B cell (primary cell): ENCODE measurements around the gene SH3RF3. TPM values are rescaled to one million over a fixed set of nuclear protein-coding genes. Genes with fewer than 3 reads are reported as not detected.

Source experiments
- ATAC-seq: fragments of 200-7000 bp; cut with Tn5 transposase; one replicate; pipeline ENCODE4 v1.10.0; 2021; ENCODE audit warnings: low read depth, mild to moderate bottlenecking, moderate number of reproducible peaks, moderate library complexity
- CTCF ChIA-PET: fragments of 350-600 bp; sonication (Branson Sonifier 250); formaldehyde crosslinking; loops from one replicate; lab custom pipeline; 2021; ENCODE audit warnings: antibody characterized with exemption, inconsistent platforms; lab: Charles Lee
- POLR2A ChIA-PET: fragments of 350-600 bp; sonication (Branson Sonifier 250); formaldehyde crosslinking; loops from one replicate; lab custom pipeline; 2021; ENCODE audit warnings: antibody characterized with exemption; lab: Charles Lee
- DNase-seq: peaks from one replicate; pipeline ENCODE4 v3.0.0; 2013
- H2AFZ ChIP-seq: 2 replicates; pipeline ENCODE4 v1.6.1; 2012; ENCODE audit warnings: mild to moderate bottlenecking, low read depth, low read length; ENCODE audit not compliant: insufficient read depth, poor library complexity, severe bottlenecking
- H3K27ac ChIP-seq, 2 donors: 1 replicate in 1 of 2; 2 replicates in 1 of 2; pipeline ENCODE4 v1.5.1; 2012 to 2013; ENCODE audit warnings: low read length in 2 of 2, mild to moderate bottlenecking in 2 of 2, moderate library complexity in 1 of 2
- H3K27me3 ChIP-seq, 4 experiments: fragments of 200-600 bp in 1 of 4; sonication (generic) in 1 of 4; replicated peaks in 1 of 4; 1 replicate in 2 of 4; 2 replicates in 2 of 4; pipeline versions ENCODE4 v1.6.1 to v1.7.0; 2013 to 2016; ENCODE audit warnings: low read length in 3 of 4, mild to moderate bottlenecking in 2 of 4, mixed read lengths in 1 of 4, moderate library complexity in 1 of 4; ENCODE audit not compliant: insufficient read depth in 4 of 4, control insufficient read depth in 3 of 4; ENCODE audit errors: control extremely low read depth in 1 of 4
- H3K36me3 ChIP-seq, 2 experiments: replicated peaks in 1 of 2; 1 replicate in 1 of 2; 2 replicates in 1 of 2; pipeline versions ENCODE4 v1.6.1 to v1.7.1; 2013; ENCODE audit warnings: low read length in 1 of 2; ENCODE audit not compliant: insufficient read depth in 2 of 2, control insufficient read depth in 1 of 2; ENCODE audit errors: control extremely low read depth in 1 of 2, extremely low read depth in 1 of 2
- H3K4me1 ChIP-seq, 2 donors: fragments of 200-600 bp in 1 of 2; sonication (generic) in 1 of 2; 1 replicate in 1 of 2; 2 replicates in 1 of 2; pipeline versions ENCODE4 v1.5.1 to v1.6.1; 2013 to 2017; ENCODE audit warnings: low read length in 2 of 2; ENCODE audit not compliant: control insufficient read depth in 2 of 2, insufficient read depth in 2 of 2
- H3K4me2 ChIP-seq: replicated peaks from 2 replicates; pipeline ENCODE3; 2012; ENCODE audit warnings: mild to moderate bottlenecking, low read depth, low read length; ENCODE audit not compliant: poor library complexity, severe bottlenecking
- H3K4me3 ChIP-seq, 5 experiments: fragments of 200-600 bp in 1 of 5; sonication (generic) in 1 of 5; 1 replicate in 3 of 5; 2 replicates in 2 of 5; pipeline versions ENCODE4 v1.5.1 to v1.7.0; 2011 to 2016; ENCODE audit warnings: low read length in 4 of 5, mild to moderate bottlenecking in 4 of 5, low read depth in 2 of 5, control low read depth in 1 of 5, moderate library complexity in 1 of 5; ENCODE audit not compliant: insufficient read depth in 1 of 5; ENCODE audit errors: control extremely low read depth in 1 of 5, extremely low read depth in 1 of 5
- H3K79me2 ChIP-seq: fragments of 200-600 bp; sonication (generic); one replicate; pipeline ENCODE4 v1.6.0; 2016; ENCODE audit warnings: low read length; ENCODE audit not compliant: control insufficient read depth, insufficient read depth
- H3K9ac ChIP-seq: fragments of 200-600 bp; sonication (generic); 2 replicates; pipeline ENCODE4 v1.6.1; 2017; ENCODE audit warnings: mild to moderate bottlenecking, low read length, moderate library complexity
- H3K9me3 ChIP-seq, 3 donors: one replicate each; pipeline versions ENCODE4 v1.6.1 to v1.7.1; 2013; ENCODE audit warnings: low read length in 2 of 3; ENCODE audit not compliant: control insufficient read depth in 2 of 3, insufficient read depth in 1 of 3; ENCODE audit errors: control extremely low read depth in 1 of 3
- H4K20me1 ChIP-seq: 2 replicates; pipeline ENCODE4 v1.6.0; 2012; ENCODE audit warnings: mild to moderate bottlenecking, low read length; ENCODE audit not compliant: insufficient read depth, control insufficient read depth, poor library complexity, severe bottlenecking
- H3K27ac Mint-ChIP-seq: one replicate; pipeline ENCODE4 v1.8.0; 2021; ENCODE audit warnings: mixed read lengths
- H3K27me3 Mint-ChIP-seq: one replicate; pipeline ENCODE4 v1.8.0; 2021; ENCODE audit warnings: mixed read lengths
- H3K4me1 Mint-ChIP-seq: one replicate; pipeline ENCODE4 v1.8.0; 2021; ENCODE audit warnings: mixed read lengths
- H3K4me3 Mint-ChIP-seq: one replicate; pipeline ENCODE4 v1.8.0; 2021; ENCODE audit warnings: mixed read lengths
- H3K9me3 Mint-ChIP-seq: one replicate; pipeline ENCODE4 v1.8.0; 2022; ENCODE audit warnings: mixed read lengths; ENCODE audit not compliant: insufficient read depth
- CTCF ChIP-seq: fragments of 200-600 bp; IDR thresholded peaks from one replicate; pipeline ENCODE4 v1.8.0; 2022; ENCODE audit warnings: antibody characterized with exemption, mild to moderate bottlenecking
- EZH2 ChIP-seq: IDR thresholded peaks from 2 replicates; pipeline ENCODE4 v1.6.1; 2012; ENCODE audit warnings: borderline replicate concordance, low read depth, mild to moderate bottlenecking, moderate library complexity, low read length; ENCODE audit not compliant: insufficient read depth, poor library complexity, severe bottlenecking
- WGBS: methylation state at CpG from one replicate; pipeline ENCODE4 v1.1.5; 2013; ENCODE audit warnings: missing lambda C conversion rate; ENCODE audit not compliant: insufficient coverage; 5-methylcytosine and 5-hydroxymethylcytosine counted together
- intact Hi-C: fragments of 100-400 bp; cut with micrococcal nuclease; formaldehyde crosslinking; loops from one replicate; pipeline ENCODE4 v1.10.0; 2022
- polyA plus RNA-seq: library from polyadenylated mRNA; depleted of rRNA; stranded (reverse); fragments of >200 nt; gene quantifications from 2 replicates; pipeline ENCODE4 v1.2.3, GENCODE V29; 2012
- total RNA-seq, 2 donors: library from RNA; stranded (reverse); fragments of 120-200 nt in 1 of 2; gene quantifications; 1 replicate in 1 of 2; 2 replicates in 1 of 2; pipeline versions ENCODE4 v1.2.3 to v1.2.4, GENCODE V29; 2013 to 2022

The SH3RF3 gene
- total and polyA plus RNA-seq, 2 donors (not counting 1 experiment from before 2014, with no cell fraction given), result 0.07 to 1.2 TPM

- Mint-ChIP-seq H3K9me3 (no peaks in the 10 kb centered on the region), H3K27ac (no peak overlapping the region), H3K27me3 (peaks cover 16% of the 10 kb centered on the region), H3K4me3 (no peak overlapping the region), H3K4me1 (peaks cover 40% of the 10 kb centered on the region)
- no peak overlapping the region for H3K4me2 ChIP-seq
- H3K4me1 ChIP-seq, result peaks cover 41% of the 10 kb centered on the region in 2 donors
- H3K9me3 ChIP-seq, result peaks cover 0 to 5% (median 0%) of the 10 kb centered on the region in 3 donors
- POLR2A ChIA-PET, result no interaction called here
- no peaks in the 10 kb centered on the region for H3K36me3 ChIP-seq
- no peak for ATAC-seq
- CTCF ChIA-PET, result no interaction called here
- no peak overlapping the region for H3K27ac ChIP-seq
- no peak overlapping the region for H3K4me3 ChIP-seq
- WGBS, result 98% methylated on average over 8 of the region's 9 CpGs
- H3K27me3 ChIP-seq, result peaks cover 0 to 6% (median 2%) of the 10 kb centered on the region in 4 experiments
- no peak for DNase-seq
- no peaks in the 10 kb centered on the region for H4K20me1 ChIP-seq
- no peak overlapping the region for H2AFZ ChIP-seq
- TF ChIP-seq EZH2, result no peak
- H3K9ac ChIP-seq, result no peak overlapping the region
- H3K79me2 ChIP-seq, result no peaks in the 10 kb centered on the region
- intact Hi-C loops, result no loop called here
Measured at GRCh38 chr2:109337221-109337620, 208.2 kb downstream of the SH3RF3 start.

GRCh38 chr2:109339519-109339966, 210.5 kb downstream of the SH3RF3 start:
- Histone ChIP-seq H3K9ac (no peak overlapping the region), H3K4me3 (no peak overlapping the region), H3K9me3 (peaks cover 0 to 3% (median 0%) of the 10 kb centered on the region in 3 donors), H3K27ac (no peak overlapping the region), H4K20me1 (no peaks in the 10 kb centered on the region), H3K4me1 (peaks cover 19% of the 10 kb centered on the region in 2 donors), H3K36me3 (no peaks in the 10 kb centered on the region), H3K79me2 (no peaks in the 10 kb centered on the region), H3K4me2 (no peak overlapping the region), H2AFZ (no peak overlapping the region), H3K27me3 (peaks cover 0 to 6% (median 2%) of the 10 kb centered on the region in 4 experiments)
- Mint-ChIP-seq H3K4me1 (peaks cover 20% of the 10 kb centered on the region), H3K4me3 (no peak overlapping the region), H3K27ac (no peak overlapping the region), H3K9me3 (no peaks in the 10 kb centered on the region), H3K27me3 (peaks cover 20% of the 10 kb centered on the region)
- ATAC-seq (no peak), DNase-seq (no peak)
- ChIA-PET POLR2A (no interaction called here), CTCF (no interaction called here)
- intact Hi-C loops, result no loop called here
- WGBS, result 95% methylated on average over 3 of the region's 6 CpGs
- no peak for TF ChIP-seq CTCF
- TF ChIP-seq EZH2, result no peak
